HepG2 (cell line): ENCODE data around the gene SNAI3. TPM values are rescaled to one million over a fixed set of nuclear protein-coding genes. Genes with fewer than 3 reads are reported as not detected.

Experiments
- CCDC6 ChIP-seq: sonication (generic); formaldehyde crosslinking; IDR thresholded peaks from 2 replicates; pipeline ENCODE4 v1.8.1; 2022; ENCODE audit warnings: mild to moderate bottlenecking, missing genetic modification reagents, moderate library complexity
- FOXA1 ChIP-seq, 2 experiments: fragments of 450-650 bp in 1 of 2; sonication (generic) in 1 of 2; formaldehyde crosslinking in 1 of 2; IDR thresholded peaks; 2 replicates each; pipeline versions ENCODE4 v1.4.0 to v1.6.1; 2016 to 2020; ENCODE audit warnings: missing genetic modification reagents in 1 of 2
- HNRNPUL1 ChIP-seq: fragments of 200-400 bp; formaldehyde crosslinking; IDR thresholded peaks from 2 replicates; pipeline ENCODE4 v1.6.1; 2017; ENCODE audit warnings: low read depth, mild to moderate bottlenecking, low read length, moderate library complexity
- ISL2 ChIP-seq: sonication (generic); formaldehyde crosslinking; IDR thresholded peaks from 2 replicates; pipeline ENCODE4 v1.5.0; 2020; ENCODE audit warnings: missing genetic modification reagents
- MIER2 ChIP-seq: IDR thresholded peaks from 2 replicates; pipeline ENCODE4 v1.6.1; 2016; ENCODE audit warnings: missing biosample characterization, missing genetic modification reagents
- ONECUT2 ChIP-seq: sonication (generic); formaldehyde crosslinking; IDR thresholded peaks from 2 replicates; pipeline ENCODE4 v1.4.0; 2020; ENCODE audit warnings: missing genetic modification reagents
- PCBP2 ChIP-seq: fragments of 200-400 bp; formaldehyde crosslinking; optimal IDR thresholded peaks from 2 replicates; pipeline ENCODE3; 2018; ENCODE audit warnings: low read length, low read depth; ENCODE audit not compliant: poor library complexity, severe bottlenecking
- SRSF9 ChIP-seq: fragments of 200-400 bp; formaldehyde crosslinking; IDR thresholded peaks from 2 replicates; pipeline ENCODE4 v1.6.1; 2018; ENCODE audit warnings: borderline replicate concordance, mild to moderate bottlenecking, low read depth, low read length; ENCODE audit not compliant: insufficient read depth, poor library complexity, severe bottlenecking
- TRAFD1 ChIP-seq: sonication (generic); formaldehyde crosslinking; IDR thresholded peaks from 2 replicates; pipeline ENCODE4 v1.5.1; 2020; ENCODE audit warnings: missing genetic modification reagents, mild to moderate bottlenecking, borderline replicate concordance
- ZBTB21 ChIP-seq: sonication (generic); formaldehyde crosslinking; IDR thresholded peaks from 2 replicates; pipeline ENCODE4 v1.4.0; 2020; ENCODE audit warnings: missing genetic modification reagents
- ZBTB38 ChIP-seq: sonication (generic); formaldehyde crosslinking; IDR thresholded peaks from 2 replicates; pipeline ENCODE4 v1.5.1; 2020; ENCODE audit warnings: mild to moderate bottlenecking, missing genetic modification reagents
- ZGPAT ChIP-seq: IDR thresholded peaks from 2 replicates; pipeline ENCODE4 v1.6.1; 2016; ENCODE audit warnings: mild to moderate bottlenecking
- ZKSCAN8 ChIP-seq: IDR thresholded peaks from 2 replicates; pipeline ENCODE4 v1.6.1; 2016; ENCODE audit warnings: borderline replicate concordance, missing genetic modification reagents, missing compliant biosample characterization
- ZNF274 ChIP-seq: sonication (generic); formaldehyde crosslinking; IDR thresholded peaks from 2 replicates; pipeline ENCODE4 v1.5.1; 2020; ENCODE audit warnings: mild to moderate bottlenecking, missing genetic modification reagents
- ZNF567 ChIP-seq: sonication (generic); formaldehyde crosslinking; IDR thresholded peaks from 2 replicates; pipeline ENCODE4 v1.8.1; 2023; ENCODE audit warnings: mild to moderate bottlenecking, missing genetic modification reagents, borderline replicate concordance
- ZNF746 ChIP-seq: sonication (generic); formaldehyde crosslinking; IDR thresholded peaks from 2 replicates; pipeline ENCODE4 v1.8.0; 2022; ENCODE audit warnings: mild to moderate bottlenecking, missing genetic modification reagents
- ZNF775 ChIP-seq: sonication (generic); formaldehyde crosslinking; IDR thresholded peaks from 2 replicates; pipeline ENCODE4 v1.4.0; 2020; ENCODE audit warnings: missing genetic modification reagents, mild to moderate bottlenecking, moderate library complexity, borderline replicate concordance
- ZSCAN25 ChIP-seq: sonication (generic); formaldehyde crosslinking; IDR thresholded peaks from 2 replicates; pipeline ENCODE4 v1.8.0; 2022; ENCODE audit warnings: mild to moderate bottlenecking, missing genetic modification reagents
- polyA plus RNA-seq, 8 experiments: library from polyadenylated mRNA; depleted of rRNA in 3 of 8; stranded (reverse) in 7 of 8; unstranded in 1 of 8; fragments of >200 nt; fragmentation: Illumina TruSeq in 4 of 8; extraction: Trizol in 4 of 8; gene quantifications; 2 replicates each; pipeline versions ENCODE4 v1.2.1 to v1.2.3, GENCODE V29; 2011 to 2016; ENCODE audit warnings: low read depth in 4 of 8, missing spikeins in 1 of 8, mixed read lengths in 1 of 8; ENCODE audit not compliant: insufficient read depth in 1 of 8
- total RNA-seq, 5 experiments: library from RNA; depleted of rRNA; stranded (reverse); fragments of >200 nt; fragmentation: Illumina TruSeq; extraction: Trizol; gene quantifications; 2 replicates each; pipeline ENCODE4 v1.2.3, GENCODE V29; 2016; ENCODE audit warnings: low read depth in 1 of 5
- TF ChIP-seq, protein P1 (sequence below): IDR thresholded peaks from 2 replicates; pipeline ENCODE4 v1.6.1; 2016; ENCODE audit warnings: low read depth, missing genetic modification reagents, missing compliant biosample characterization
- TF ChIP-seq, protein P2 (sequence below): sonication (generic); formaldehyde crosslinking; IDR thresholded peaks from 2 replicates; pipeline ENCODE4 v1.5.1; 2020; ENCODE audit warnings: missing genetic modification reagents, mild to moderate bottlenecking, borderline replicate concordance

SNAI3 gene
- total and polyA plus RNA-seq, 2 of the 13 experiments (the other 11 are each of a cell fraction or from before 2014, with no cell fraction given), result 0.09 to 0.18 TPM

DNA sequence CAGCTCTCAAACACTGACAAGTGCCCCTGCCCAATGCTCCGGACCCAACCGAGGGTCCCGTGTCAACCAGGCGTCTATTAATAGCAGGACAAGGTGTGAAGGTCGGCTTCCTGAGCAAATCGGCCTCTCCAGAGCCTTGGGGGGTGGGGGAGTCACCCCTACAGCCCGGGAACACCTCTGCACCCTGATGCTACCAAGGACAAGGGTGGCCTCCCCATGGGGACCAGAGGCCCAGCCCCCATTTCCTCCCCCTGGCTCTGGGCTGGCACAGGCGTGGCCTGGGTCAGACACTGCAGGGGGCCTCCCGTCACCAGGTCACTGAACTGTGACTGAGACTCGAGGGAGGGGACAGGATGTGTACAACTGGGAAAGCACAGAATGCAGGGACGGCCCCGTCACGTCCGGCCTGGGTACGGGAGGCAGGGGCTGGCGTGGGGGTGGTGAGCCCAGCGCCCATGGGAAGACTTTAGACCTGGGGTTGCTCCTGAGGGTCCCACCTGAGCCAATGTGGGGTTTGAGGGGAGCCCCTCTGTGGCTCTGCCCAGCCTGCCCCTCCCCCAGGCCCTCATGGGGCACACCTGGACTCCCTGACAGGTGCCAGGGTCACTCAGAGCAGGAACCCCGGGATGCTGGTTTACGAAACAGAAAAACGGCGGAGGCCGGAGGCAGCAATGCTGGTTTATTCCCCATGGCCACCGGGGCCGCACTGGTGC is 34.9 kb downstream of the SNAI3 start (continued):
- TF ChIP-seq, protein P1, sequence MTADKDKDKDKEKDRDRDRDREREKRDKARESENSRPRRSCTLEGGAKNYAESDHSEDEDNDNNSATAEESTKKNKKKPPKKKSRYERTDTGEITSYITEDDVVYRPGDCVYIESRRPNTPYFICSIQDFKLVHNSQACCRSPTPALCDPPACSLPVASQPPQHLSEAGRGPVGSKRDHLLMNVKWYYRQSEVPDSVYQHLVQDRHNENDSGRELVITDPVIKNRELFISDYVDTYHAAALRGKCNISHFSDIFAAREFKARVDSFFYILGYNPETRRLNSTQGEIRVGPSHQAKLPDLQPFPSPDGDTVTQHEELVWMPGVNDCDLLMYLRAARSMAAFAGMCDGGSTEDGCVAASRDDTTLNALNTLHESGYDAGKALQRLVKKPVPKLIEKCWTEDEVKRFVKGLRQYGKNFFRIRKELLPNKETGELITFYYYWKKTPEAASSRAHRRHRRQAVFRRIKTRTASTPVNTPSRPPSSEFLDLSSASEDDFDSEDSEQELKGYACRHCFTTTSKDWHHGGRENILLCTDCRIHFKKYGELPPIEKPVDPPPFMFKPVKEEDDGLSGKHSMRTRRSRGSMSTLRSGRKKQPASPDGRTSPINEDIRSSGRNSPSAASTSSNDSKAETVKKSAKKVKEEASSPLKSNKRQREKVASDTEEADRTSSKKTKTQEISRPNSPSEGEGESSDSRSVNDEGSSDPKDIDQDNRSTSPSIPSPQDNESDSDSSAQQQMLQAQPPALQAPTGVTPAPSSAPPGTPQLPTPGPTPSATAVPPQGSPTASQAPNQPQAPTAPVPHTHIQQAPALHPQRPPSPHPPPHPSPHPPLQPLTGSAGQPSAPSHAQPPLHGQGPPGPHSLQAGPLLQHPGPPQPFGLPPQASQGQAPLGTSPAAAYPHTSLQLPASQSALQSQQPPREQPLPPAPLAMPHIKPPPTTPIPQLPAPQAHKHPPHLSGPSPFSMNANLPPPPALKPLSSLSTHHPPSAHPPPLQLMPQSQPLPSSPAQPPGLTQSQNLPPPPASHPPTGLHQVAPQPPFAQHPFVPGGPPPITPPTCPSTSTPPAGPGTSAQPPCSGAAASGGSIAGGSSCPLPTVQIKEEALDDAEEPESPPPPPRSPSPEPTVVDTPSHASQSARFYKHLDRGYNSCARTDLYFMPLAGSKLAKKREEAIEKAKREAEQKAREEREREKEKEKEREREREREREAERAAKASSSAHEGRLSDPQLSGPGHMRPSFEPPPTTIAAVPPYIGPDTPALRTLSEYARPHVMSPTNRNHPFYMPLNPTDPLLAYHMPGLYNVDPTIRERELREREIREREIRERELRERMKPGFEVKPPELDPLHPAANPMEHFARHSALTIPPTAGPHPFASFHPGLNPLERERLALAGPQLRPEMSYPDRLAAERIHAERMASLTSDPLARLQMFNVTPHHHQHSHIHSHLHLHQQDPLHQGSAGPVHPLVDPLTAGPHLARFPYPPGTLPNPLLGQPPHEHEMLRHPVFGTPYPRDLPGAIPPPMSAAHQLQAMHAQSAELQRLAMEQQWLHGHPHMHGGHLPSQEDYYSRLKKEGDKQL (CRISPR knock-in tag), result peak; percentile 37; the same call in 1 of the 2 replicates
- TF ChIP-seq ZKSCAN8 (CRISPR knock-in tag) (peak; percentile 77), PCBP2 (no peak), ZBTB38 (CRISPR knock-in tag) (peak; percentile 97), ZSCAN25 (CRISPR knock-in tag) (peak; percentile 68; the same call in 1 of the 2 replicates), ZNF775 (CRISPR knock-in tag) (no peak), FOXA1 (IDR thresholded peaks at IDR 0.05) (no peak), FOXA1 (CRISPR knock-in tag; IDR thresholded peaks at IDR 0.05) (peak; percentile 98), MIER2 (CRISPR knock-in tag) (peak; percentile 71; the same call in 1 of the 2 replicates), ZNF274 (CRISPR knock-in tag) (no peak), ZNF567 (CRISPR knock-in tag) (peak; percentile 92), ONECUT2 (no peak), HNRNPUL1 (no peak), SRSF9 (no peak), TRAFD1 (peak; percentile 99), ZNF746 (peak; percentile 42), ZGPAT (peak; percentile 94), ZBTB21 (peak; percentile 66; the same call in 1 of the 2 replicates), ISL2 (CRISPR knock-in tag) (peak; percentile 43; the same call in 1 of the 2 replicates), CCDC6 (peak; percentile 87; the same call in 1 of the 2 replicates)
- TF ChIP-seq, protein P2, sequence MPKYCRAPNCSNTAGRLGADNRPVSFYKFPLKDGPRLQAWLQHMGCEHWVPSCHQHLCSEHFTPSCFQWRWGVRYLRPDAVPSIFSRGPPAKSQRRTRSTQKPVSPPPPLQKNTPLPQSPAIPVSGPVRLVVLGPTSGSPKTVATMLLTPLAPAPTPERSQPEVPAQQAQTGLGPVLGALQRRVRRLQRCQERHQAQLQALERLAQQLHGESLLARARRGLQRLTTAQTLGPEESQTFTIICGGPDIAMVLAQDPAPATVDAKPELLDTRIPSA, result no peak
